Right lobe of liver (tissue), 4 donors: ENCODE data around the gene RASGRP2.

Experiments used
- CTCF ChIP-seq, 4 donors: fragments of 200-600 bp in 3 of 4; fragments of 450-650 bp in 1 of 4; IDR thresholded peaks; one replicate each; pipeline versions ENCODE4 v1.5.1 to v1.8.0; 2016 to 2022; ENCODE audit warnings: antibody characterized with exemption in 4 of 4, mild to moderate bottlenecking in 2 of 4
- POLR2A ChIP-seq: fragments of 450-650 bp; IDR thresholded peaks from one replicate; pipeline ENCODE4 v1.6.1; 2017; ENCODE audit warnings: antibody characterized with exemption, mild to moderate bottlenecking
- donor health status: DM: no; HTN: no; CAD: no.
- donor health status: DM: no; HTN: no; CAD: no.
- donor health status: DM: no; HTN: yes; CAD: no.

- no peak for TF ChIP-seq POLR2A
- TF ChIP-seq CTCF (IDR thresholded peaks at IDR 0.05): no peak
Measured at GRCh38 chr11:64759722-64760719, 16.1 kb upstream of the RASGRP2 start, which contains the start of gene PYGM.
